Activated CD8-positive, alpha-beta memory T cell treated with anti-CD3 and anti-CD28 coated beads, Interleukin-2, amount 50 U/mL, for 4 hours (primary cell): ENCODE measurements around the gene WNK4.
"Not testable (repeated sequence)": the region's sequence is repeated elsewhere in the genome, so short reads cannot be mapped to it uniquely, and the experiment has no call there.

ENCODE experiments used
- DNase-seq: peaks from one replicate; pipeline ENCODE4 v3.0.0-alpha.2; 2020

The WNK4 gene

GRCh38 chr17:42779936-42780850 is at the start of gene WNK4:
Gene WNK4 (plus strand): TSS chr17:42780610. CDS start chr17:42780699, 89 bp downstream.
- DNase-seq: no peak

- no peak for DNase-seq
Measured at GRCh38 chr17:42740699-42741098, 39.7 kb upstream of the WNK4 start.

GRCh38 chr17:42742916-42743315 is 37.5 kb upstream of the WNK4 start:
- DNase-seq: not testable (repeated sequence)

- no peak for DNase-seq
Measured at GRCh38 chr17:42743595-42744282, 36.7 kb upstream of the WNK4 start.

- DNase-seq: peak; percentile 72
Measured at GRCh38 chr17:42744283-42744805, 36.1 kb upstream of the WNK4 start.

GRCh38 chr17:42744806-42745617 is 35.4 kb upstream of the WNK4 start, which contains the start of gene EZH1:
Gene EZH1 (minus strand): TSS chr17:42745040. CDS start chr17:42728941, 16,099 bp downstream.
- DNase-seq: peak; percentile 90

- no peak for DNase-seq
Measured at GRCh38 chr17:42748202-42748907, 32.1 kb upstream of the WNK4 start.

GRCh38 chr17:42748908-42749798 is 31.3 kb upstream of the WNK4 start:
- DNase-seq: no peak

GRCh38 chr17:42750739-42751344 is 29.6 kb upstream of the WNK4 start:
- DNase-seq: no peak

- DNase-seq: no peak
Measured at GRCh38 chr17:42751628-42752027, 28.8 kb upstream of the WNK4 start.

- DNase-seq: no peak
Measured at GRCh38 chr17:42754782-42755181, 25.6 kb upstream of the WNK4 start.

GRCh38 chr17:42759982-42760651 is 20.3 kb upstream of the WNK4 start:
- no peak for DNase-seq

- DNase-seq: no peak
Measured at GRCh38 chr17:42760652-42761581, 19.5 kb upstream of the WNK4 start, which contains the start of gene RAMP2. Gene RAMP2 (plus strand): TSS chr17:42761227. CDS start chr17:42761262, 35 bp downstream.

- no peak for DNase-seq
Measured at GRCh38 chr17:42761638-42762037, 18.8 kb upstream of the WNK4 start.

- no peak for DNase-seq
Measured at GRCh38 chr17:42766124-42766523, 14.3 kb upstream of the WNK4 start.

- DNase-seq: no peak
Measured at GRCh38 chr17:42767512-42767911, 12.9 kb upstream of the WNK4 start.

GRCh38 chr17:42768006-42768405 is 12.4 kb upstream of the WNK4 start:
- not testable (repeated sequence) for DNase-seq

GRCh38 chr17:42769964-42770363 is 10.4 kb upstream of the WNK4 start:
- DNase-seq: not testable (repeated sequence)

GRCh38 chr17:42772945-42773289 is 7.5 kb upstream of the WNK4 start:
- DNase-seq: no peak
